Measurements from ENCODE around the gene SIGMAR1.

SIGMAR1 gene

GRCh38 chr9:34585946-34586669 lies 51.5 kb downstream of the SIGMAR1 start:
- CTCF ChIA-PET, result interaction anchor here (1.3 to 1.6 kb wide), 2 partner anchors 16 to 38 kb away, joined by 3 to 6 read pairs; no protein-coding TSS in a partner anchor
- DNase-seq (ENCODE audit: low read depth, low spot score), result no peak
- no peak for TF ChIP-seq CTCF (IDR thresholded peaks at IDR 0.05; ENCODE audit: insufficient read depth, low read length, missing control alignments)
- H3K4me3 ChIP-seq (ENCODE audit: low read depth, low read length), result no peak overlapping the region
- POLR2A ChIA-PET, result interaction anchor here (0.6 kb wide), 1 partner anchor 45 kb away, joined by 3 read pairs; no protein-coding TSS in a partner anchor

GRCh38 chr9:34584970-34585369 lies 52.6 kb downstream of the SIGMAR1 start:
- H3K4me3 ChIP-seq (ENCODE audit: low read depth, low read length), result no peak overlapping the region
- CTCF ChIA-PET, result interaction anchor here (1.2 to 2.5 kb wide), 4 partner anchors 19 to 253 kb away, joined by 3 to 15 read pairs (median 6); no protein-coding TSS in a partner anchor
- DNase-seq (ENCODE audit: low read depth, low spot score), result no peak
- TF ChIP-seq CTCF (IDR thresholded peaks at IDR 0.05; ENCODE audit: insufficient read depth, low read length, missing control alignments), result no peak
- POLR2A ChIA-PET, result interaction anchor here (0.6 kb wide), 1 partner anchor 496 kb away, joined by 4 read pairs; no protein-coding TSS in a partner anchor
